Thyroid gland (tissue), 4 donors: ENCODE results near the gene AMY2B.

ENCODE experiments used
- POLR2A ChIP-seq, 2 donors: fragments of 450-650 bp; IDR thresholded peaks; one replicate each; pipeline ENCODE4 v1.6.1; 2017; ENCODE audit warnings: antibody characterized with exemption in 2 of 2, mild to moderate bottlenecking in 2 of 2, moderate library complexity in 1 of 2
- TF ChIP-seq, protein P1 (sequence below), 6 experiments: fragments of 200-600 bp in 3 of 6; fragments of 450-650 bp in 3 of 6; sonication (generic) in 3 of 6; IDR thresholded peaks; one replicate each; pipeline ENCODE4 v1.5.1; 2016 to 2019; ENCODE audit warnings: antibody characterized with exemption in 6 of 6, mild to moderate bottlenecking in 2 of 6, inconsistent platforms in 1 of 6, moderate library complexity in 1 of 6

DNA sequence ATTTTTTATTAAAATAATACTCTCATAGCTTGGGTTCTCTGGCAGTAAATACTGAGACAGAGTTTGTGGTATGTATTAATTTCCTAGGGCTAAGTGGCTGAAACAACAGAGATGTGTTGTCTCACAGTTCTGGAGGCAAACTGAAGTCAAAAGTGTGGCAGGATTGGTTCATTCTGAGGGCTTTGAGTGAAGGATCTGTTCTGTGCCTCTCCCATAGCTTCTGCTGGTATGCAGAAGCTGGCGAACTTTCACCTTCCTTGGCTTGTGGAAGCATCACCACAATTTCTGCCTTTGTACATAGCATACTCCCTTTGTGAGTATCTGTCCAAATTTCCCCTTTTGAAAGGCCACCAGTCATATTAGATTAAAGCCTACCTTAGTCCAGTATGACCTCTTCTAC lies 24.9 kb upstream of the AMY2B start:
- no peak for TF ChIP-seq POLR2A (IDR thresholded peaks at IDR 0.05)
- TF ChIP-seq, protein P1, sequence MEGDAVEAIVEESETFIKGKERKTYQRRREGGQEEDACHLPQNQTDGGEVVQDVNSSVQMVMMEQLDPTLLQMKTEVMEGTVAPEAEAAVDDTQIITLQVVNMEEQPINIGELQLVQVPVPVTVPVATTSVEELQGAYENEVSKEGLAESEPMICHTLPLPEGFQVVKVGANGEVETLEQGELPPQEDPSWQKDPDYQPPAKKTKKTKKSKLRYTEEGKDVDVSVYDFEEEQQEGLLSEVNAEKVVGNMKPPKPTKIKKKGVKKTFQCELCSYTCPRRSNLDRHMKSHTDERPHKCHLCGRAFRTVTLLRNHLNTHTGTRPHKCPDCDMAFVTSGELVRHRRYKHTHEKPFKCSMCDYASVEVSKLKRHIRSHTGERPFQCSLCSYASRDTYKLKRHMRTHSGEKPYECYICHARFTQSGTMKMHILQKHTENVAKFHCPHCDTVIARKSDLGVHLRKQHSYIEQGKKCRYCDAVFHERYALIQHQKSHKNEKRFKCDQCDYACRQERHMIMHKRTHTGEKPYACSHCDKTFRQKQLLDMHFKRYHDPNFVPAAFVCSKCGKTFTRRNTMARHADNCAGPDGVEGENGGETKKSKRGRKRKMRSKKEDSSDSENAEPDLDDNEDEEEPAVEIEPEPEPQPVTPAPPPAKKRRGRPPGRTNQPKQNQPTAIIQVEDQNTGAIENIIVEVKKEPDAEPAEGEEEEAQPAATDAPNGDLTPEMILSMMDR (IDR thresholded peaks at IDR 0.05): no peak
